HEK293T (cell line): ENCODE measurements around the gene RASSF4.
A peak's percentile ranks its signal among the peaks of the same experiment; 100 is the strongest.

Source experiments
- CTCF ChIA-PET: fragments of 350-600 bp; formaldehyde crosslinking; extraction: SDS; loops from one replicate; lab custom pipeline; 2021; ENCODE audit warnings: antibody characterized with exemption, inconsistent platforms; lab: Yijun Ruan, JAX
- POLR2A ChIA-PET: fragments of 350-600 bp; formaldehyde crosslinking; extraction: SDS; loops from one replicate; lab custom pipeline; 2020; ENCODE audit warnings: antibody characterized with exemption, inconsistent platforms; lab: Yijun Ruan, JAX
- DNase-seq: peaks from one replicate; pipeline ENCODE4 v3.0.0; 2012; ENCODE audit warnings: mixed read lengths; ENCODE audit errors: extremely low spot score
- ARNT ChIP-seq: fragments of 450-650 bp; IDR thresholded peaks from 2 replicates; pipeline ENCODE4 v1.6.1; 2017; ENCODE audit warnings: mild to moderate bottlenecking
- BHLHE40 ChIP-seq: fragments of 450-650 bp; IDR thresholded peaks from 2 replicates; pipeline ENCODE4 v1.6.1; 2016; ENCODE audit warnings: mild to moderate bottlenecking, moderate library complexity, borderline replicate concordance
- CTBP1 ChIP-seq: fragments of 450-650 bp; IDR thresholded peaks from 2 replicates; pipeline ENCODE4 v1.6.1; 2016; ENCODE audit warnings: borderline replicate concordance
- ELF4 ChIP-seq: fragments of 450-650 bp; IDR thresholded peaks from 2 replicates; pipeline ENCODE4 v1.6.1; 2017; ENCODE audit warnings: antibody characterized with exemption
- FOXA1 ChIP-seq: fragments of 450-650 bp; IDR thresholded peaks from 2 replicates; pipeline ENCODE4 v1.6.1; 2016; ENCODE audit warnings: mild to moderate bottlenecking
- FOXK2 ChIP-seq: fragments of 450-650 bp; IDR thresholded peaks from 2 replicates; pipeline ENCODE4 v1.6.1; 2016; ENCODE audit warnings: mild to moderate bottlenecking
- FOXM1 ChIP-seq: fragments of 450-650 bp; IDR thresholded peaks from 2 replicates; pipeline ENCODE4 v1.6.1; 2017; ENCODE audit warnings: mild to moderate bottlenecking, borderline replicate concordance
- HDGF ChIP-seq: fragments of 450-650 bp; IDR thresholded peaks from 2 replicates; pipeline ENCODE4 v1.6.1; 2017; ENCODE audit warnings: antibody characterized with exemption, borderline replicate concordance
- L3MBTL2 ChIP-seq: fragments of 450-650 bp; conservative IDR thresholded peaks from 2 replicates; pipeline ENCODE4 v1.6.1; 2016; ENCODE audit warnings: mild to moderate bottlenecking
- LEF1 ChIP-seq: fragments of 450-650 bp; IDR thresholded peaks from 2 replicates; pipeline ENCODE4 v1.6.1; 2017; ENCODE audit warnings: mild to moderate bottlenecking, borderline replicate concordance
- NFRKB ChIP-seq: fragments of 450-650 bp; IDR thresholded peaks from 2 replicates; pipeline ENCODE4 v1.6.1; 2016; ENCODE audit warnings: mild to moderate bottlenecking, moderate library complexity
- PKNOX1 ChIP-seq: fragments of 450-650 bp; IDR thresholded peaks from 2 replicates; pipeline ENCODE4 v1.6.1; 2016
- SP1 ChIP-seq: fragments of 450-650 bp; IDR thresholded peaks from 2 replicates; pipeline ENCODE4 v1.6.1; 2017
- SUZ12 ChIP-seq: fragments of 450-650 bp; IDR thresholded peaks from 2 replicates; pipeline ENCODE4 v1.6.1; 2016; ENCODE audit warnings: mild to moderate bottlenecking
- TARDBP ChIP-seq: fragments of 450-650 bp; IDR thresholded peaks from 2 replicates; pipeline ENCODE4 v1.6.1; 2016
- ZNF384 ChIP-seq: fragments of 450-650 bp; IDR thresholded peaks from 2 replicates; pipeline ENCODE4 v1.6.1; 2016

The RASSF4 gene

GRCh38 chr10:44930904-44931620 lies 28.5 kb upstream of the RASSF4 start:
- TF ChIP-seq ZNF384 (no peak), CTBP1 (no peak), SUZ12 (no peak), ELF4 (no peak), FOXA1 (no peak), SP1 (no peak), LEF1 (no peak), PKNOX1 (no peak), FOXK2 (no peak), TARDBP (no peak), HDGF (no peak), FOXM1 (no peak), L3MBTL2 (no peak), NFRKB (no peak), ARNT (no peak), BHLHE40 (no peak)
- POLR2A ChIA-PET, result no interaction called here
- DNase-seq, result no peak
- CTCF ChIA-PET, result interaction anchor here (0.5 kb wide), 1 partner anchor 11 kb away, joined by 3 read pairs; no protein-coding TSS in a partner anchor

DNA sequence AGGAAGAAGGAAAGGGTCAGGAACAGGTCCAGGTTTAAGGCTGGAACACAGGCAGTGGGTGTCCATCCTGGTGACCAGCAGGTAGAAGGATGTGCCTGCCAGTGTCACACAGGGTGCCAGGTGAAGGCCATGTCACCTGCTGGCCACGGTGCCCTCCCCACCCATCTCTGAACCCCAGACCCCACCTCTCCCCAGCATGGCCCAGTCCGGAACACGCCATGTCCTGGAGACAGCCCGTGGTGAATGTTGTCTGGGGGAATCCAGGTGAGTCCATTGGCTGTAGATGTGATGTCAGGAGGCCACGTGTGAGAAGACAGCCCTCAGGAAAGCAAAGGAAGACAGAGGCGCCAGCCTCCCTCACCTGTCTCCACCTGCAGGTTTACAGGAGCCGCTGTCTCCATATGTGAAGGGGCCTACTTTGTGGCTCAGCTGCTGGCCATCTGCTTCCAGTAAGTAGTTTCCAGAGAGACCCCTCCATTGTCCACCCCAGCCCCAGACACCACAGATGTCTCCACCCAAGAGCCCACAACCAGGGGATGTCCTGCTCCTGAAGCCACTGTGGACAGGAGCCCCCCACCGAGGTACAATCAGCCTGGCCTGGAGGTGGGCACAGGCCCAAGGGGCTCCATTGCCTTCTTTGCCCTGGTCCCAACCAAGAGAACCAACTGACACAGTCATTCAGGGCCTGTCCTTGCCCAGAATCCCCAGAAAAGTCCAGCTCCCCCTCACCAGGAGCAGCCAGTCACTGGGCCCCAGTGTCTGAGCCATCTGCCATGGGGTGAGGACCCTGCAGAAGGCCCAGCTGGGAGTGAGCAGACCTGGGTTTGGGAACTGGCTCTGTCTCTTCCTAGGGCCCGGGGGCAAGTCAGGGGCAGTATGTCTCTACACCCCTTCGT lies 27.7 kb upstream of the RASSF4 start:
- no peak for DNase-seq
- POLR2A ChIA-PET, result no interaction called here
- CTCF ChIA-PET, result interaction anchor here (0.9 to 1.8 kb wide), 7 partner anchors 11 to 75 kb away, joined by 3 to 8 read pairs (median 6); no protein-coding TSS in a partner anchor
- TF ChIP-seq LEF1 (no peak), ZNF384 (no peak), FOXM1 (no peak), HDGF (no peak), L3MBTL2 (no peak), ELF4 (no peak), SP1 (no peak), BHLHE40 (no peak), PKNOX1 (no peak), NFRKB (no peak), CTBP1 (no peak), ARNT (no peak), SUZ12 (no peak), TARDBP (no peak), FOXA1 (no peak), FOXK2 (no peak)

GRCh38 chr10:44932517-44933450 lies 26.8 kb upstream of the RASSF4 start:
- CTCF ChIA-PET, result interaction anchor here (0.6 to 1.8 kb wide), 11 partner anchors 12 to 260 kb away, joined by 3 to 8 read pairs (median 4); no protein-coding TSS in a partner anchor
- POLR2A ChIA-PET, result no interaction called here
- no peak for TF ChIP-seq BHLHE40
- TF ChIP-seq L3MBTL2, result no peak
- TF ChIP-seq FOXA1, result no peak
- TF ChIP-seq SP1, result no peak
- no peak for TF ChIP-seq FOXK2
- no peak for TF ChIP-seq NFRKB
- TF ChIP-seq PKNOX1, result no peak
- TF ChIP-seq ZNF384, result no peak
- TF ChIP-seq HDGF, result no peak
- no peak for TF ChIP-seq ARNT
- no peak for TF ChIP-seq SUZ12
- TF ChIP-seq CTBP1, result no peak
- TF ChIP-seq TARDBP, result no peak
- no peak for TF ChIP-seq FOXM1
- TF ChIP-seq LEF1, result no peak
- TF ChIP-seq ELF4, result no peak
- DNase-seq, result peak; percentile 83

DNA sequence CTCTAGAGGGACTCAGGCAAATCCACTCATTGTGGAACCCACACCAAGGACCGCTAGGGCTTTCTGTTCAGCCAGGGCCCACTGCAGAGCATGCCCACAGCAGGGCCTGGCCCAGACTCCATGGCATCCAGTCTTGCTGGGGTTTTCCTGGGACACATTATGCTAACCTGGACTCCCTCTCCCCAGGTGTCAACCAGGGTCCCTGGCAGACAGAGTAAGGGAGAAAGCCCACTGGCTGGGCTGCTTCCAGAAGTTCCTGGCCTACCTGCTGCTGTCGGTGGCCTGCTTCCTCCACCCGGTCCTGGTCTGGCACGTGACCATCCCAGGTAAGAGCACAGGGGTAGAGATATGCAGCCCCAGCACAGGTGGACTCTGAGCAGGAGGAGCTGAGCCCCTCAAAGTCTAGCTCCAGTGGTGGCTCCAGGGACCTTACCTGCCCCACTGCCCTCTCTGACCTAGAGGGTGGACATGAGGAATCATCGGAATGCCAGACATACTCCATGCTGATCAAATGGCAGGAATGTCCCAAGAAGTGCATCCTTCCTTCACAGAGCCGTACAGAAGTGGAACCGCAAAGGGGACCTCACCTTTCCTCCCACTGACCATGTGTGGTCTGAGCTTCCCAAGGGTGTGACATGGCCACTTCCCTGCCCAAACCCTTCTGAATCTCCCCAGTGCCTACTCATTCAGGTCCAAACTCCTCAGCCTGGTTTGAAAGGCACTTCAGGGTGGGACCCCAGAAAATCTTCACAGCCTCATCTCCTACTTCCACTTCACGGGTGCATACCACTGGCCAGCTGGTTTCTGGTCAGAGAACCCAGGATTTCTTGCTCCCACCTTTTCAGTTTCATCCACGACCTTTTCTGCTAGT lies 25.9 kb upstream of the RASSF4 start:
- POLR2A ChIA-PET, result no interaction called here
- CTCF ChIA-PET, result interaction anchor here (0.6 to 1.8 kb wide), 9 partner anchors 20 to 259 kb away, joined by 3 to 8 read pairs (median 4); no protein-coding TSS in a partner anchor
- no peak for DNase-seq
- TF ChIP-seq ZNF384, result no peak
- TF ChIP-seq CTBP1, result no peak
- no peak for TF ChIP-seq SUZ12
